ENCODE data around the gene PCDHGA1. TPM values are rescaled to one million over a fixed set of nuclear protein-coding genes. Genes with fewer than 3 reads are reported as not detected.

The PCDHGA1 gene
- polyA plus RNA-seq, 3 donors, result not detected

- H3K27me3 Mint-ChIP-seq (ENCODE audit: low read depth in 3 of 3), result peaks cover 6 to 27% (median 13%) of the 10 kb centered on the region in 3 donors
- H3K27me3 ChIP-seq (ENCODE audit: control insufficient read depth in 2 of 2, insufficient read depth in 2 of 2, low read length in 2 of 2), result peaks cover 11 to 34% of the 10 kb centered on the region in 2 donors
- no peaks in the 10 kb centered on the region for H3K79me2 ChIP-seq (ENCODE audit: insufficient read depth, low read length)
- no peaks in the 10 kb centered on the region for H3K36me3 Mint-ChIP-seq
- no peak for TF ChIP-seq CTCF (IDR thresholded peaks at IDR 0.05)
- no peak overlapping the region for H3K9ac ChIP-seq (ENCODE audit: insufficient read depth, low read length, poor library complexity, severe bottlenecking)
- H3K4me3 ChIP-seq (replicated peaks in 1 of 3; ENCODE audit: low read depth in 2 of 3, low read length in 3 of 3), result no peak overlapping the region
- no peaks in the 10 kb centered on the region for H4K20me1 ChIP-seq (ENCODE audit: insufficient read depth, low read length)
- 85% methylated on average over 7 of the region's 10 CpGs for WGBS (ENCODE audit: insufficient coverage)
- H3K4me1 Mint-ChIP-seq, result no peaks in the 10 kb centered on the region
- peaks cover 2 to 41% (median 14%) of the 10 kb centered on the region in 7 donors for H3K9me3 Mint-ChIP-seq
- H3K4me3 Mint-ChIP-seq, result no peak overlapping the region
- intact Hi-C loops (cut with micrococcal nuclease), result no loop called here
- no peaks in the 10 kb centered on the region for H3K4me1 ChIP-seq (ENCODE audit: control insufficient read depth in 1 of 2, insufficient read depth in 2 of 2, low read length in 2 of 2)
- H3K27ac Mint-ChIP-seq, result no peak overlapping the region
- no peak overlapping the region for H2AFZ ChIP-seq (ENCODE audit: insufficient read depth, low read depth, low read length, poor library complexity, severe bottlenecking)
- H3K9me3 ChIP-seq (replicated peaks in 1 of 2; ENCODE audit: control insufficient read depth in 1 of 2, insufficient read depth in 1 of 2, low read length in 2 of 2), result peaks cover 10 to 18% of the 10 kb centered on the region in 2 donors
- no peak for DNase-seq
- no peak overlapping the region for H3K4me2 ChIP-seq (replicated peaks; ENCODE audit: extremely low read depth, low read length, poor library complexity, severe bottlenecking)
- H3K36me3 ChIP-seq (replicated peaks in 1 of 2; ENCODE audit: control insufficient read depth in 1 of 2, insufficient read depth in 2 of 2, low read length in 2 of 2), result no peaks in the 10 kb centered on the region
- H3K27ac ChIP-seq (ENCODE audit: low read depth in 1 of 2, low read length in 2 of 2), result no peak overlapping the region
These were observed 109.3 kb downstream of the PCDHGA1 start for GRCh38 chr5:141439411-141440141.

- H3K4me1 ChIP-seq (ENCODE audit: control insufficient read depth in 1 of 2, insufficient read depth in 2 of 2, low read length in 2 of 2), result no peaks in the 10 kb centered on the region
- Mint-ChIP-seq H3K27me3 (ENCODE audit: low read depth in 3 of 3) (peaks cover 6 to 27% (median 12%) of the 10 kb centered on the region in 3 donors), H3K9me3 (peaks cover 2 to 41% (median 14%) of the 10 kb centered on the region in 7 donors), H3K27ac (peak overlapping the region in 2 of 7 donors; percentile 37 to 59), H3K36me3 (no peaks in the 10 kb centered on the region), H3K4me1 (no peaks in the 10 kb centered on the region), H3K4me3 (no peak overlapping the region)
- intact Hi-C loops (cut with micrococcal nuclease), result no loop called here
- no peak overlapping the region for H3K4me3 ChIP-seq (replicated peaks in 1 of 3; ENCODE audit: low read depth in 2 of 3, low read length in 3 of 3)
- peaks cover 10 to 28% of the 10 kb centered on the region in 2 donors for H3K27me3 ChIP-seq (ENCODE audit: control insufficient read depth in 2 of 2, insufficient read depth in 2 of 2, low read length in 2 of 2)
- no peak for DNase-seq
- H3K9me3 ChIP-seq (replicated peaks in 1 of 2; ENCODE audit: control insufficient read depth in 1 of 2, insufficient read depth in 1 of 2, low read length in 2 of 2), result peaks cover 10 to 18% of the 10 kb centered on the region in 2 donors
- no peaks in the 10 kb centered on the region for H4K20me1 ChIP-seq (ENCODE audit: insufficient read depth, low read length)
- no peak for TF ChIP-seq CTCF (IDR thresholded peaks at IDR 0.05)
- H3K36me3 ChIP-seq (replicated peaks in 1 of 2; ENCODE audit: control insufficient read depth in 1 of 2, insufficient read depth in 2 of 2, low read length in 2 of 2), result no peaks in the 10 kb centered on the region
- 100% methylated on average over 2 of the region's 9 CpGs for WGBS (ENCODE audit: insufficient coverage)
- H2AFZ ChIP-seq (ENCODE audit: insufficient read depth, low read depth, low read length, poor library complexity, severe bottlenecking), result no peak overlapping the region
- no peak overlapping the region for H3K9ac ChIP-seq (ENCODE audit: insufficient read depth, low read length, poor library complexity, severe bottlenecking)
- no peak overlapping the region for H3K4me2 ChIP-seq (replicated peaks; ENCODE audit: extremely low read depth, low read length, poor library complexity, severe bottlenecking)
- no peaks in the 10 kb centered on the region for H3K79me2 ChIP-seq (ENCODE audit: insufficient read depth, low read length)
- no peak overlapping the region for H3K27ac ChIP-seq (ENCODE audit: low read depth in 1 of 2, low read length in 2 of 2)
These were observed 110.0 kb downstream of the PCDHGA1 start for GRCh38 chr5:141440341-141440740.

Data from CD14-positive monocyte (primary cell).